Esophagus muscularis mucosa (tissue), 4 donors: ENCODE results near the gene SPAG17. TPM values are rescaled to one million over a fixed set of nuclear protein-coding genes. Genes with fewer than 3 reads are reported as not detected.
A peak's percentile ranks its signal among the peaks of the same experiment; 100 is the strongest.

Experiments
- DNase-seq: peaks from one replicate; pipeline ENCODE4 v3.0.0-alpha.2; 2017; ENCODE audit errors: extremely low spot score
- H3K27ac ChIP-seq, 4 donors: fragments of 200-600 bp; sonication (generic); replicated peaks in 1 of 4; 1 replicate in 3 of 4; 2 replicates in 1 of 4; pipeline ENCODE4 v1.5.1; 2016 to 2019; ENCODE audit warnings: mild to moderate bottlenecking in 1 of 4
- H3K27me3 ChIP-seq, 4 donors: fragments of 200-600 bp; sonication (generic); one replicate each; pipeline versions ENCODE4 v1.5.1 to v1.6.0; 2016 to 2019
- H3K36me3 ChIP-seq, 4 donors: fragments of 200-600 bp; sonication (generic); one replicate each; pipeline ENCODE4 v1.5.1; 2016 to 2019
- H3K4me1 ChIP-seq, 4 donors: fragments of 200-600 bp; sonication (generic); one replicate each; pipeline ENCODE4 v1.5.1; 2016 to 2019
- H3K4me3 ChIP-seq, 4 donors: fragments of 200-600 bp; sonication (generic); 1 replicate in 2 of 4; 2 replicates in 2 of 4; pipeline ENCODE4 v1.5.1; 2016 to 2019; ENCODE audit warnings: mild to moderate bottlenecking in 4 of 4, moderate library complexity in 1 of 4
- H3K9me3 ChIP-seq, 4 donors: fragments of 200-600 bp; sonication (generic); 1 replicate in 3 of 4; 2 replicates in 1 of 4; pipeline ENCODE4 v1.5.1; 2016 to 2019
- EP300 ChIP-seq: sonication (generic); formaldehyde crosslinking; IDR thresholded peaks from one replicate; pipeline ENCODE4 v1.6.1; 2017; ENCODE audit warnings: antibody characterized with exemption
- POLR2A ChIP-seq: fragments of 450-650 bp; IDR thresholded peaks from one replicate; pipeline ENCODE4 v1.6.1; 2017; ENCODE audit warnings: antibody characterized with exemption, moderate library complexity, mild to moderate bottlenecking, low read depth
- POLR2AphosphoS5 ChIP-seq, 2 donors: sonication (generic); formaldehyde crosslinking; IDR thresholded peaks; one replicate each; pipeline ENCODE4 v1.6.1; 2017; ENCODE audit warnings: antibody characterized with exemption in 2 of 2
- WGBS: methylation state at CpG from one replicate; pipeline ENCODE4 v1.1.5; 2018; 5-methylcytosine and 5-hydroxymethylcytosine counted together
- intact Hi-C: fragments of 100-400 bp; cut with DNase I; formaldehyde crosslinking; loops from one replicate; pipeline ENCODE4 v1.15.1; 2023
- total RNA-seq, 4 donors: library from RNA; depleted of rRNA; stranded (reverse); fragments of >200 nt; gene quantifications; one replicate each; pipeline versions ENCODE4 v1.1.0 to v1.2.1, GENCODE V29; 2016
- TF ChIP-seq, protein P1 (sequence below), 3 experiments: fragments of 200-600 bp in 2 of 3; fragments of 450-650 bp in 1 of 3; sonication (generic) in 2 of 3; IDR thresholded peaks; one replicate each; pipeline ENCODE4 v1.5.1; 2017 to 2019; ENCODE audit warnings: antibody characterized with exemption in 3 of 3, mild to moderate bottlenecking in 2 of 3, moderate library complexity in 1 of 3

Gene SPAG17
- total RNA-seq, 4 donors from 2014 or later = 0.17 to 0.23 TPM; not detected in 2

DNA sequence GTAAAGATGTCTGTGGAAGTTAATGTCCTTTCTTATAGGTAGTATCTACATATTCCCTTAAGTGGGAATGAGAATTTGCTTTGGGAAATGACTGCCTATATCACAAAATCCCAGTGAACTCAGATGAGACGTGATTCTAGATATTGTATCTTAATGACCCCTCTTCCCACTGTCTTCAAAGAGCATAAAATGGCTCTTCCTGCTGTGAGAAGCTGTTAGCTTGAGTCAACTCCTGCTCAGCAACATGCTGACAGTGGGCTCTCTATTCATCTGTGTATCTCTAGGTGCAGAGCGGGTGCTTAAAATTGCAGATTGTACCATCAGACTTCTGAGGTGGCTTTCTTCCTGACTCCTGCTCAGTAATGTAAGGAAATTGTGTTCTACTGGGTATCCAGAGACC is 100.6 kb downstream of the SPAG17 start:
- TF ChIP-seq POLR2A (no peak), POLR2AphosphoS5 (IDR thresholded peaks at IDR 0.05) (no peak), EP300 (no peak)
- H3K27me3 ChIP-seq = no peaks in the 10 kb centered on the region
- no peak for DNase-seq
- WGBS = 79% methylated on average over 2 of the region's 2 CpGs
- no peaks in the 10 kb centered on the region for H3K9me3 ChIP-seq
- no peak overlapping the region for H3K27ac ChIP-seq
- H3K4me3 ChIP-seq = no peak overlapping the region
- H3K36me3 ChIP-seq = no peaks in the 10 kb centered on the region
- no peaks in the 10 kb centered on the region for H3K4me1 ChIP-seq
- intact Hi-C loops = no loop called here

DNA sequence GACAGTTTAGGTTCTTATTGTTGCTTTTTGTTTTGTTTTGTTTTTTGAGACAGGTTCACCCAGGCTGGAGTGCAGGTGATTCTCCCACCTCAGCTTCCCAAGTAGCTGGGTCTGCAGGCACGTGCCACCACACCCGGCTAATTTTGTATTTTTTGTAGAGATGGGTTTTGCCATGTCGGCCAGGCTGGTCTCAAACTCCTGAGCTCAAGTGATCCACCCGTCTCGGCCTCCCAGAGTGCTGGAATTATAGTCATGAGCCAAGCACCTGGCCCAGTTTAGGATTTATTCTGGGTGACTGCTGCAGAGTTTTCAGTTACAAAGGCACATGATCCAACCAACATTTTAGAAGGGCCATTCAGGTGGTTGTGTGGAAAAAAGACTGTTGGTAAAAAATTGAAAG is 102.0 kb downstream of the SPAG17 start:
- 88% methylated on average over 5 of the region's 5 CpGs for WGBS
- Histone ChIP-seq H3K27me3 (no peaks in the 10 kb centered on the region), H3K36me3 (no peaks in the 10 kb centered on the region), H3K4me3 (no peak overlapping the region), H3K27ac (no peak overlapping the region), H3K4me1 (no peaks in the 10 kb centered on the region), H3K9me3 (no peaks in the 10 kb centered on the region)
- intact Hi-C loops = no loop called here
- TF ChIP-seq POLR2AphosphoS5 (IDR thresholded peaks at IDR 0.05) = no peak
- TF ChIP-seq POLR2A = no peak
- no peak for TF ChIP-seq EP300
- TF ChIP-seq, protein P1, sequence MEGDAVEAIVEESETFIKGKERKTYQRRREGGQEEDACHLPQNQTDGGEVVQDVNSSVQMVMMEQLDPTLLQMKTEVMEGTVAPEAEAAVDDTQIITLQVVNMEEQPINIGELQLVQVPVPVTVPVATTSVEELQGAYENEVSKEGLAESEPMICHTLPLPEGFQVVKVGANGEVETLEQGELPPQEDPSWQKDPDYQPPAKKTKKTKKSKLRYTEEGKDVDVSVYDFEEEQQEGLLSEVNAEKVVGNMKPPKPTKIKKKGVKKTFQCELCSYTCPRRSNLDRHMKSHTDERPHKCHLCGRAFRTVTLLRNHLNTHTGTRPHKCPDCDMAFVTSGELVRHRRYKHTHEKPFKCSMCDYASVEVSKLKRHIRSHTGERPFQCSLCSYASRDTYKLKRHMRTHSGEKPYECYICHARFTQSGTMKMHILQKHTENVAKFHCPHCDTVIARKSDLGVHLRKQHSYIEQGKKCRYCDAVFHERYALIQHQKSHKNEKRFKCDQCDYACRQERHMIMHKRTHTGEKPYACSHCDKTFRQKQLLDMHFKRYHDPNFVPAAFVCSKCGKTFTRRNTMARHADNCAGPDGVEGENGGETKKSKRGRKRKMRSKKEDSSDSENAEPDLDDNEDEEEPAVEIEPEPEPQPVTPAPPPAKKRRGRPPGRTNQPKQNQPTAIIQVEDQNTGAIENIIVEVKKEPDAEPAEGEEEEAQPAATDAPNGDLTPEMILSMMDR (IDR thresholded peaks at IDR 0.05) = no peak
- no peak for DNase-seq

DNA sequence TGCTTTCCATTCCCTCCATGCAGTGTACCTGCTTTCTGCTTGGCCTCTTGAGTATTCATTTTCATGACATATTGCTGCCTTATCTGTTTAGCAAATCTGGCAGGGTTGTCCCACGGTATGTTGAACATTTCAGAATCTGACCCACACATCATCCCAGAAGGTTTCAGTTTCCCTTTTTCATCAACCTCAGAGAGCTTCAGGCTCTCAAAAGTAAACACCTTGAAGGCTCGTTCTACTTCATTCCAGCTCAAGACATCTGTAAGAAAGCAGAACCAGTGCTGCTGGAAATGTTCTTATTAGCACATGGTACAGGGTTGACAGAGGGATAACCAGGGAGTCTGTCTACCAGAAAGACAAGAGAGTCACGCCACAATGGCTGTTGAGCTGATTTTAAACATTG is 103.6 kb downstream of the SPAG17 start:
- DNase-seq = no peak
- H3K36me3 ChIP-seq = no peaks in the 10 kb centered on the region
- no peak overlapping the region for H3K27ac ChIP-seq
- no peaks in the 10 kb centered on the region for H3K9me3 ChIP-seq
- 46% methylated on average over 3 of the region's 3 CpGs for WGBS
- intact Hi-C loops = no loop called here
- no peak overlapping the region for H3K4me3 ChIP-seq
- H3K27me3 ChIP-seq = no peaks in the 10 kb centered on the region
- no peak for TF ChIP-seq POLR2AphosphoS5 (IDR thresholded peaks at IDR 0.05)
- no peak for TF ChIP-seq POLR2A
- no peak for TF ChIP-seq EP300
- TF ChIP-seq, protein P1 (IDR thresholded peaks at IDR 0.05) = no peak
- no peaks in the 10 kb centered on the region for H3K4me1 ChIP-seq

DNA sequence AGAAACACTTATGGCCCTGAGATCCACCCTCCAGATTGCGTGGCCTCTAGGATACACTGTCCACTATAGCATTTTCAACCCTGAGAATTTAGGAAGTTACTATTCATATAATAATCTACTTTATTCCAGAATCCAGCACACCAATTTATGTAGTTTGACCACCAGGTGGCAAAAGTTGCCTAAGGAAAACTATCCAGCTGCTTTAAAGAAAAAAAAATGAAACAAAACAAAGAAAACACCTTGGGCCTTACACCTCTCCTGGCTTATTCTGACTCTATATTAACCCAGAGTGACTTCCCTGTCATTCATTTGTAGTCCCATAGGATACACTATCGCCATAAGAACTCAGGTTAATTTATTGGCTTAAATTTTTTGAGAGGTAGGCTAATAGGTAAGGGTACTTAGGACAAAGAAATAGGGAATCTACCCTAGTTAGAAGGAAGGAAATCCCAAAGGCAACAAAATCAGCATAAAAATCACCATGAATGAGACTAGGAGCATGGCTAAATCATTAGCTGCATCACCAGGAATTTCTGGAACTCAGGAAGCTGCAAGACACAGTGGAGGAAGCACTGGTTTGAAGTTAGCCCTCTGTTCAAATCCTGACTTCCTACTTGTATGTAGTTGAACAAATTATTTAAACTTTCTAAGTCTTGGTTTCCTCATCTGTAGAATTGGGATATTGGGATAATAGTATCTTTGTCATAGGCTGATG is 107.5 kb downstream of the SPAG17 start:
- intact Hi-C loops = no loop called here
- TF ChIP-seq EP300 = no peak
- TF ChIP-seq, protein P1 (IDR thresholded peaks at IDR 0.05) = peak in 2 of 3 experiments; percentile 9 to 24
- no peak for DNase-seq

DNA sequence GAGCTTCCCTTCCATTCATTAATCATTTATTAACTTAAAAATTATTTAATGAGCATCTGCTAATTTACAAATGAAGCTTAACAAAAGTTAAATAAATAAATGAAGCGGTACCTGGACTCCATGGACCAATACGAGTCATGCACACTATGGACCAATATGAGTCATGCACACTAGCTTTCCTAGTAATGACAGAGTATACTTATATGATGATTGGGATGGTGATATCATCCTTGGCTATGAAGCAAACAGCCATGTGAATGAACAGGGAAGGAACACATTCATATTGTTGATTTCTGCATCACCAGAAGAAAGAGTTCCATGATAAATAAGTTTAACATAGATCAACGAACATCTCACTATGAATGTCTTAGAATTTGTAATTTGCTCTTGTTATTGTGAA is 109.9 kb downstream of the SPAG17 start:
- DNase-seq = no peak
- intact Hi-C loops = no loop called here
- WGBS = 90% methylated on average over 3 of the region's 3 CpGs
- no peak overlapping the region for H3K27ac ChIP-seq
- H3K4me3 ChIP-seq = no peak overlapping the region
- H3K9me3 ChIP-seq = no peaks in the 10 kb centered on the region
- TF ChIP-seq, protein P1 (IDR thresholded peaks at IDR 0.05) = no peak
- TF ChIP-seq EP300 = no peak
- no peak for TF ChIP-seq POLR2AphosphoS5 (IDR thresholded peaks at IDR 0.05)
- TF ChIP-seq POLR2A = no peak
- no peaks in the 10 kb centered on the region for H3K4me1 ChIP-seq
- H3K36me3 ChIP-seq = no peaks in the 10 kb centered on the region
- no peaks in the 10 kb centered on the region for H3K27me3 ChIP-seq

More for the DNA sequence above, 107.5 kb downstream of the SPAG17 start:
- Histone ChIP-seq H3K4me3 (no peak overlapping the region), H3K36me3 (no peaks in the 10 kb centered on the region), H3K4me1 (no peaks in the 10 kb centered on the region), H3K27ac (no peak overlapping the region), H3K27me3 (no peaks in the 10 kb centered on the region), H3K9me3 (no peaks in the 10 kb centered on the region)
- WGBS = 66% methylated on average over 2 of the region's 2 CpGs
